Erythroblast (primary cell): ENCODE measurements around the gene AKR1B15.

Experiments
- GATA1 ChIP-seq: IDR thresholded peaks from 2 replicates; pipeline ENCODE4 v1.6.1; 2011; ENCODE audit warnings: low read depth, mild to moderate bottlenecking, control low read depth, low read length, moderate library complexity
- POLR2A ChIP-seq: IDR thresholded peaks from 2 replicates; pipeline ENCODE4 v1.6.1; 2011; ENCODE audit warnings: mild to moderate bottlenecking, low read length

DNA sequence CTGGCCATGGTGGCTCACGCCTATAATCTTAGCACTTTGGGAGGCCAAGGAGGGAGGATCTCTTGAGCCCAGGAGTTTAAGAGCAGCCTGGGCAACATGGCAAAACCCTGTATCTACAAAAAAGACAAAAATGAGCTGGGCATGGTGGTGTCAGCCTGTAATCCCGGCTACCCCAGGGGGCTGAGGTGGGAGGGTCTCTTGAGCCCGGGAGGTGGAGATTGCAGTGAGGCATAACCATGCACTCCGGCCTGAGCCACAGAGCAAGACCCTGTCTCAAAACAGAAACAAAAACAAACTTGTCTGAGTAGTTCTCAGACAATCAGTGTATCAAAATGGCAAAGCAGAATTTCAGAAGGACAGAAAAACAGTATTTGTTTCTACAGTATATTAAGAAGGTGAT, 52.5 kb downstream of the AKR1B15 start:
- no peak for TF ChIP-seq POLR2A
- TF ChIP-seq GATA1: no peak
